ENCODE data around the gene LYRM4. TPM values are rescaled to one million over a fixed set of nuclear protein-coding genes. Genes with fewer than 3 reads are reported as not detected.

LYRM4 gene
- polyA plus RNA-seq, 1 donor from 2014 or later, result 29.3 TPM

DNA sequence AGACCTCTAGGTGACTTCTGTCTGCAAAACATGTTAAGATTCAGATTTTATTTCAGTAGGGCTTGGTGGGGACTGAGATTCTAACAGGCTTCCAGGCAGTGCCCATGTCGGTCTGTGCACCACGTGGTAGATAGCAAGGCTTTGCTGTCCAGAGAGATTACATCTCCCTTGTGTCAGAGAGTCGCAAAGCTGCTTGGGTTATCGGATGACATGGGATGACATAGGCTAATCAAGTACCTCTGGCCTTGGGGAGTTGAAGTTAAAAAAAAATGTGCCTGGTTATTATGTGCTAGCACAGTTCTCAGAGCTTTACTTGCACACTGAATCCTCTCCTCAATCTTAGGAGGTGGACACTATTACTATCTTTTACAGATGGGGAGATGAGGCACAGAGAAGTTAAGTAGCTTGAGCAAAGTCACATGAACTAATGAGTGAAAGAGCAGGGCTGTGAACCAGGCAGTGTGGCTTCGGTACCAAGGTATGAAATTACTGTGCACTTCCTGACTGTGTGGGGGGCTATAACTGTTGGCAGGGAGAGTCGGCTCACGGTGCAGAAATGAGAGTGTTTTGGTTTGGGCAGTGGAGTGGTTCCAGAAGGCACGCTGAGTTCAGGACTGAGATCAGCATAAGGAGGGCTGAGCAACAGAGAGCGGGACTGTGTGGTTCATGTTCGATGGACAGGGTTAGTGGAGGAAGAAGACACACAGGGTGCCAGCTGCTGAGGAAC lies 41.6 kb upstream of the LYRM4 start:
- Histone ChIP-seq H3K27me3 (ENCODE audit: insufficient read depth, low read depth, low read length) (no peaks in the 10 kb centered on the region), H3K9me3 (ENCODE audit: low read length) (no peaks in the 10 kb centered on the region), H3K4me2 (ENCODE audit: low read length) (no peak overlapping the region)

DNA sequence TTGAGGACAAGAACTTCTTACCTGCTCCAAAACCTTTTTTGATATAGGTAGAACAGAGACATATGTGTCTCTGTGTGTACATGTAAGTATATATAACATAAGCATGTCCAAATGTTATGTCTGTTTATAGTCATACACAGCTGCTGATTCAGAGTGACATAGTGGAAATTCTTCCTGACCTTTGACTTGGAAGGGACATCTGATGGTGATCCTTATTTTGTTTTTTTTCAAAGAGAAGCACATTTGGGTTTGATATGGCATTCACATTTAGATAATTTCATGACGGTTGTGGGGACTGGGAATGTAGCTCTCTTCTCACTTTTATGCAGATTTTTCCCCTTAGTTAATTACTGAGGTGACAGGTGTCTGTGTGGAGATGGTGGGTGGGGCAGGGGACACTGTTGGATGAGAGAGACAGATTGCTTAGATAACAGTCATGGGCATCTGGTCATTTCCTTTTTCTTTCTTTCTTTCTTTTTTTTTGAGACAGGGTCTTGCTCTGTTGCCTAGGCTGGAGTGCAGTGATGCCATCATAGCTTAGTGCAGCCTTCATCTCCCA lies 39.5 kb upstream of the LYRM4 start:
- Histone ChIP-seq H3K79me2 (replicated peaks; ENCODE audit: insufficient read depth, low read length) (no peaks in the 10 kb centered on the region), H3K27ac (ENCODE audit: low read length) (no peak overlapping the region), H3K9me2 (ENCODE audit: insufficient read depth, low read length) (no peaks in the 10 kb centered on the region), H4K20me1 (ENCODE audit: insufficient read depth) (no peaks in the 10 kb centered on the region), H3K4me2 (ENCODE audit: low read length) (no peak overlapping the region), H3K27me3 (ENCODE audit: insufficient read depth, low read depth, low read length) (no peaks in the 10 kb centered on the region), H3K9ac (ENCODE audit: low read length) (no peak overlapping the region), H3K4me3 (ENCODE audit: low read length) (no peak overlapping the region), H3K36me3 (ENCODE audit: insufficient read depth, low read length) (no peaks in the 10 kb centered on the region), H3F3A (ENCODE audit: insufficient read depth, low read length, poor library complexity, severe bottlenecking) (no peaks in the 10 kb centered on the region), H2AFZ (ENCODE audit: low read depth, low read length) (no peak overlapping the region), H3K9me3 (ENCODE audit: low read length) (no peaks in the 10 kb centered on the region)
- TF ChIP-seq, protein P1, sequence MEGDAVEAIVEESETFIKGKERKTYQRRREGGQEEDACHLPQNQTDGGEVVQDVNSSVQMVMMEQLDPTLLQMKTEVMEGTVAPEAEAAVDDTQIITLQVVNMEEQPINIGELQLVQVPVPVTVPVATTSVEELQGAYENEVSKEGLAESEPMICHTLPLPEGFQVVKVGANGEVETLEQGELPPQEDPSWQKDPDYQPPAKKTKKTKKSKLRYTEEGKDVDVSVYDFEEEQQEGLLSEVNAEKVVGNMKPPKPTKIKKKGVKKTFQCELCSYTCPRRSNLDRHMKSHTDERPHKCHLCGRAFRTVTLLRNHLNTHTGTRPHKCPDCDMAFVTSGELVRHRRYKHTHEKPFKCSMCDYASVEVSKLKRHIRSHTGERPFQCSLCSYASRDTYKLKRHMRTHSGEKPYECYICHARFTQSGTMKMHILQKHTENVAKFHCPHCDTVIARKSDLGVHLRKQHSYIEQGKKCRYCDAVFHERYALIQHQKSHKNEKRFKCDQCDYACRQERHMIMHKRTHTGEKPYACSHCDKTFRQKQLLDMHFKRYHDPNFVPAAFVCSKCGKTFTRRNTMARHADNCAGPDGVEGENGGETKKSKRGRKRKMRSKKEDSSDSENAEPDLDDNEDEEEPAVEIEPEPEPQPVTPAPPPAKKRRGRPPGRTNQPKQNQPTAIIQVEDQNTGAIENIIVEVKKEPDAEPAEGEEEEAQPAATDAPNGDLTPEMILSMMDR (IDR thresholded peaks at IDR 0.05; ENCODE audit: poor library complexity, severe bottlenecking), result no peak
- TF ChIP-seq TAF1 (IDR thresholded peaks at IDR 0.05; ENCODE audit: low read depth), result no peak
- no peak for TF ChIP-seq SMC3 (conservative IDR thresholded peaks at IDR 0.05; ENCODE audit: poor library complexity)
- TF ChIP-seq, protein P2, sequence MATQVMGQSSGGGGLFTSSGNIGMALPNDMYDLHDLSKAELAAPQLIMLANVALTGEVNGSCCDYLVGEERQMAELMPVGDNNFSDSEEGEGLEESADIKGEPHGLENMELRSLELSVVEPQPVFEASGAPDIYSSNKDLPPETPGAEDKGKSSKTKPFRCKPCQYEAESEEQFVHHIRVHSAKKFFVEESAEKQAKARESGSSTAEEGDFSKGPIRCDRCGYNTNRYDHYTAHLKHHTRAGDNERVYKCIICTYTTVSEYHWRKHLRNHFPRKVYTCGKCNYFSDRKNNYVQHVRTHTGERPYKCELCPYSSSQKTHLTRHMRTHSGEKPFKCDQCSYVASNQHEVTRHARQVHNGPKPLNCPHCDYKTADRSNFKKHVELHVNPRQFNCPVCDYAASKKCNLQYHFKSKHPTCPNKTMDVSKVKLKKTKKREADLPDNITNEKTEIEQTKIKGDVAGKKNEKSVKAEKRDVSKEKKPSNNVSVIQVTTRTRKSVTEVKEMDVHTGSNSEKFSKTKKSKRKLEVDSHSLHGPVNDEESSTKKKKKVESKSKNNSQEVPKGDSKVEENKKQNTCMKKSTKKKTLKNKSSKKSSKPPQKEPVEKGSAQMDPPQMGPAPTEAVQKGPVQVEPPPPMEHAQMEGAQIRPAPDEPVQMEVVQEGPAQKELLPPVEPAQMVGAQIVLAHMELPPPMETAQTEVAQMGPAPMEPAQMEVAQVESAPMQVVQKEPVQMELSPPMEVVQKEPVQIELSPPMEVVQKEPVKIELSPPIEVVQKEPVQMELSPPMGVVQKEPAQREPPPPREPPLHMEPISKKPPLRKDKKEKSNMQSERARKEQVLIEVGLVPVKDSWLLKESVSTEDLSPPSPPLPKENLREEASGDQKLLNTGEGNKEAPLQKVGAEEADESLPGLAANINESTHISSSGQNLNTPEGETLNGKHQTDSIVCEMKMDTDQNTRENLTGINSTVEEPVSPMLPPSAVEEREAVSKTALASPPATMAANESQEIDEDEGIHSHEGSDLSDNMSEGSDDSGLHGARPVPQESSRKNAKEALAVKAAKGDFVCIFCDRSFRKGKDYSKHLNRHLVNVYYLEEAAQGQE (IDR thresholded peaks at IDR 0.05; ENCODE audit: borderline replicate concordance), result no peak
- no peak for TF ChIP-seq EZH2 (IDR thresholded peaks at IDR 0.05; ENCODE audit: borderline replicate concordance, insufficient read depth, low read length, poor library complexity, severe bottlenecking)
- no peak for TF ChIP-seq POLR2AphosphoS5 (IDR thresholded peaks at IDR 0.05)
- no peak for TF ChIP-seq MXI1 (conservative IDR thresholded peaks at IDR 0.05; ENCODE audit: poor library complexity, severe bottlenecking)
- TF ChIP-seq RAD21 (conservative IDR thresholded peaks at IDR 0.05), result no peak
- TF ChIP-seq EP300 (conservative IDR thresholded peaks at IDR 0.05; ENCODE audit: poor library complexity, severe bottlenecking), result no peak

More for the DNA sequence above, 41.6 kb upstream of the LYRM4 start:
- H3K36me3 ChIP-seq (ENCODE audit: insufficient read depth, low read length), result no peaks in the 10 kb centered on the region
- no peaks in the 10 kb centered on the region for H3K79me2 ChIP-seq (replicated peaks; ENCODE audit: insufficient read depth, low read length)
- H3K9me2 ChIP-seq (ENCODE audit: insufficient read depth, low read length), result no peaks in the 10 kb centered on the region
- peaks cover 3% of the 10 kb centered on the region for H3F3A ChIP-seq (ENCODE audit: insufficient read depth, low read length, poor library complexity, severe bottlenecking)
- no peak overlapping the region for H3K4me3 ChIP-seq (ENCODE audit: low read length)
- no peak for TF ChIP-seq EP300 (conservative IDR thresholded peaks at IDR 0.05; ENCODE audit: poor library complexity, severe bottlenecking)
- no peak for TF ChIP-seq EZH2 (IDR thresholded peaks at IDR 0.05; ENCODE audit: borderline replicate concordance, insufficient read depth, low read length, poor library complexity, severe bottlenecking)
- H3K27ac ChIP-seq (ENCODE audit: low read length), result no peak overlapping the region
- no peaks in the 10 kb centered on the region for H4K20me1 ChIP-seq (ENCODE audit: insufficient read depth)
- H2AFZ ChIP-seq (ENCODE audit: low read depth, low read length), result no peak overlapping the region
- H3K9ac ChIP-seq (ENCODE audit: low read length), result no peak overlapping the region

All from neural cell (in vitro differentiated cells).